Aorta (tissue), 5 donors: Measurements from ENCODE around the gene POLQ. TPM values are rescaled to one million over a fixed set of nuclear protein-coding genes. Genes with fewer than 3 reads are reported as not detected.

Experiments
- ATAC-seq: fragments of 200-7000 bp; cut with Tn5 transposase; one replicate; pipeline ENCODE4 v1.9.1; 2022; ENCODE audit warnings: moderate library complexity; ENCODE audit not compliant: low FRiP score
- DNase-seq, 2 donors: peaks; one replicate each; pipeline ENCODE4 v3.0.0-alpha.2; 2020
- H3K27ac ChIP-seq, 2 donors: one replicate each; pipeline ENCODE4 v1.5.1; 2013; ENCODE audit warnings: low read length in 2 of 2, mild to moderate bottlenecking in 2 of 2, moderate library complexity in 2 of 2, control low read depth in 1 of 2, inconsistent platforms in 1 of 2, low read depth in 1 of 2
- H3K27me3 ChIP-seq, 2 donors: one replicate each; pipeline ENCODE4 v1.6.1; 2013; ENCODE audit warnings: control low read depth in 1 of 2, low read length in 1 of 2, mild to moderate bottlenecking in 1 of 2, moderate library complexity in 1 of 2; ENCODE audit not compliant: insufficient read depth in 2 of 2, control insufficient read depth in 1 of 2
- H3K36me3 ChIP-seq, 2 donors: one replicate each; pipeline ENCODE4 v1.6.1; 2013; ENCODE audit warnings: control low read depth in 1 of 2, low read length in 1 of 2, mild to moderate bottlenecking in 1 of 2; ENCODE audit not compliant: insufficient read depth in 2 of 2, control insufficient read depth in 1 of 2
- H3K4me1 ChIP-seq, 2 donors: one replicate each; pipeline ENCODE4 v1.6.1; 2013; ENCODE audit warnings: low read length in 2 of 2, control low read depth in 1 of 2, mild to moderate bottlenecking in 1 of 2, moderate library complexity in 1 of 2; ENCODE audit not compliant: insufficient read depth in 2 of 2, control insufficient read depth in 1 of 2
- H3K4me3 ChIP-seq, 2 donors: one replicate each; pipeline ENCODE4 v1.5.1; 2013; ENCODE audit warnings: low read length in 2 of 2, control low read depth in 1 of 2, mild to moderate bottlenecking in 1 of 2
- H3K9me3 ChIP-seq: one replicate; pipeline ENCODE4 v1.6.1; 2013; ENCODE audit warnings: mild to moderate bottlenecking, low read length; ENCODE audit not compliant: control insufficient read depth
- WGBS, 2 donors: extraction: QIAGEN DNeasy Blood & Tissue Kit; methylation state at CpG; one replicate each; pipeline ENCODE4 v1.1.7; 2013; 5-methylcytosine and 5-hydroxymethylcytosine counted together
- intact Hi-C, 2 donors: fragments of 100-400 bp; cut with DNase I; formaldehyde crosslinking; loops; one replicate each; pipeline versions ENCODE4 v1.14.2 to v1.15.0; 2022
- polyA plus RNA-seq, 2 donors: library from polyadenylated mRNA; stranded (reverse); fragments of 200-250 nt; gene quantifications; one replicate each; pipeline ENCODE4 v1.2.3, GENCODE V29; 2013
- total RNA-seq, 2 donors: library from RNA; stranded (reverse); fragmentation: NEBNext Ultra II Directional; extraction: Animal tissue kit (Norgen Biotek cat#: 25700); gene quantifications; one replicate each; pipeline ENCODE4 v1.2.1, GENCODE V29; 2021
- donor health status: healthy with polysubstance abuse.
- donor health status: Bipolar disorder and iron deficiency.
- donor health status: DM: no; HTN: no; CAD: no.
- donor health status: DM: no; HTN: no; CAD: no.
- donor health status: DM: yes; HTN: yes; CAD: no.

POLQ gene
- total and polyA plus RNA-seq, 4 donors = 0.13 to 0.63 (median 0.23) TPM; not detected in 1

DNA sequence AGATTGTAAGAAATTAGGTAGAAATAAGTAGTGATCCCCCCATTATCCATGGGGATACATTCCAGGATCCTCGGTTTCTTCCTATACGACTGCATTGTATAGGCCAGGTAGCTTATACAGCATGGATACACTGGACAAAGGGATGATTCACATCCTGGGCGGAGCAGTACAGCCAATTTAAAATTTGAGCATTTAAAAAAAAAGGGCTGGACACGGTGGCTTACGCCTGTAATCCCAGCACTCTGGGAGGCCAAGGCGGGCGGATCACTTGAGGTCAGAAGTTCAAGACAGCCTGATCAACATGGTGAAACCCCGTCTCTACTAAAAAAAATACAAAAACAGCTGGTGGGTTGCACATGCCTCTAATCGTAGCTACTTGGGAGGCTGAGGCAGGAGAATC lies 21.0 kb upstream of the POLQ start:
- Histone ChIP-seq H3K9me3 (no peaks in the 10 kb centered on the region), H3K27me3 (no peaks in the 10 kb centered on the region), H3K27ac (no peak overlapping the region), H3K4me1 (no peaks in the 10 kb centered on the region), H3K4me3 (no peak overlapping the region), H3K36me3 (no peaks in the 10 kb centered on the region)
- intact Hi-C loops = no loop called here
- WGBS, 2 donors = 80 to 83% methylated on average over 9 of the region's 9 CpGs
- DNase-seq = no peak
- no peak for ATAC-seq

DNA sequence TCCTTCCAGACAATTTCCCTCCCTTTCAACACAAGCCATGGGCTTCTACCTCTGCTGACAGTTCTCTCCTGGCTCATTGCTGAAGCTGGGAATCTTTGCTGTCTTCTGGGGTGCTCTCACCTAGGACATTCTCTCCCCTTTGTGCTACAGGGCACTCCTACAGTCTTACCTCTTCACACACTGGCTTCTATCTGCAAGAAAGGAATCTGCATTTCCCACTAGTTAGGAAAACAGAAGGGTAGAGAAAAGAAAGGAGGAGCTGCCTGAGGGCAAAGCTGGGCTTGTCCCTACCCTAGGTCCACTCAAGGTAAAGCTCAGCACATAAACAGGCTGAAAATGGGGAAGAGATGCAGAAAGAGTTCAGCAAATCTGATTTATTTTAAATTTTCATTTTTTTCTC lies 16.4 kb upstream of the POLQ start:
- intact Hi-C loops = no loop called here
- Histone ChIP-seq H3K36me3 (no peaks in the 10 kb centered on the region), H3K27ac (no peak overlapping the region), H3K4me1 (no peaks in the 10 kb centered on the region), H3K4me3 (no peak overlapping the region), H3K9me3 (no peaks in the 10 kb centered on the region), H3K27me3 (no peaks in the 10 kb centered on the region)
- no peak for ATAC-seq
- DNase-seq = no peak

DNA sequence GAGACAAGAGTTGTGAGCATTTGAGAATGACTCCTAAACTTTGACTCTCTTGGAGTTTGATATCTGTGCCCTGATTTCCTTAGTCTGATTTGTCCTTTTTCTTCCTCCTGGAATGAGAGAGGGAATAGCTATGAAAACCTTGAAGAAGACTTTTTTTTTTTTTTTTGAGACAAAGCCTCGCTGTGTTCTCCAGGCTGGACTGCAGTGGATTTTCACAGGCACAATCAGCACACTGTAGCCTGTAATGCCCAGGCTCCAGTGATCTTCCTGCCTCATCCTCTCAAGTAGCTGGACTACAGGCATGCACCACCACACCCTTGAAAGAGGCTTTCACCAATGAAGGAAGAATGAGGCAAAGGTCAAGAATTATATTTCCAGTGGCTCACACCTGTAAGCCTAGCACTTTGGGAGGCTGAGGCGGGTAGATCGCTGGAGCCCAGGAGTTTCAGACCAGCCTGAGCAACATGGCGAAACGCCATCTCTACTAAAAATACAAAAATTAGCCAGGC lies 11.7 kb upstream of the POLQ start:
- no peak for ATAC-seq
- H3K4me1 ChIP-seq = no peaks in the 10 kb centered on the region
- H3K36me3 ChIP-seq = no peaks in the 10 kb centered on the region
- H3K27ac ChIP-seq = no peak overlapping the region
- H3K9me3 ChIP-seq = no peaks in the 10 kb centered on the region
- no peak for DNase-seq
- intact Hi-C loops = no loop called here
- H3K4me3 ChIP-seq = no peak overlapping the region
- H3K27me3 ChIP-seq = no peaks in the 10 kb centered on the region
- 87 to 90% methylated on average over 5 of the region's 5 CpGs for WGBS, 2 donors

DNA sequence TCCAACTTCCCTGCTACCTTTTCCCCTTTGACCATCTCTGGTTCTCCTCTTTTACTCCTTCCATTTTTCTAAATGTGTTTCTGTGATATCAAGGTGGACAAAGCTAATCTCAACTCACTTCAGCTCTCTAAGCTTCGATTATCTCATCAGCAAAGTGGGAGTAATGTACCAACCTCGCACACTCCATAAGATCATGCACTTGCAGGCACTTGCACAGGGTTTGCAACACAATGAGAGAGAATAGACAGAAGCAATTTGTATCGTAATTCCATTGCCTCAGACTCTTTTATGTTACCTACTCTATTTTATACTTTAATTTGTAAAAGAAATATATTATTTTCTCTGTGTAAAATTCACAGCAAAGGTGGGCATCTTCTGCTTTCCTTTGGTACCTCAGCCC lies 7.0 kb upstream of the POLQ start:
- H3K4me1 ChIP-seq = no peaks in the 10 kb centered on the region
- intact Hi-C loops = no loop called here
- ATAC-seq = no peak
- H3K9me3 ChIP-seq = no peaks in the 10 kb centered on the region
- no peaks in the 10 kb centered on the region for H3K27me3 ChIP-seq
- 79 to 86% methylated on average over 3 of the region's 3 CpGs for WGBS, 2 donors
- H3K4me3 ChIP-seq = no peak overlapping the region
- H3K36me3 ChIP-seq = no peaks in the 10 kb centered on the region
- H3K27ac ChIP-seq = no peak overlapping the region
- no peak for DNase-seq

DNA sequence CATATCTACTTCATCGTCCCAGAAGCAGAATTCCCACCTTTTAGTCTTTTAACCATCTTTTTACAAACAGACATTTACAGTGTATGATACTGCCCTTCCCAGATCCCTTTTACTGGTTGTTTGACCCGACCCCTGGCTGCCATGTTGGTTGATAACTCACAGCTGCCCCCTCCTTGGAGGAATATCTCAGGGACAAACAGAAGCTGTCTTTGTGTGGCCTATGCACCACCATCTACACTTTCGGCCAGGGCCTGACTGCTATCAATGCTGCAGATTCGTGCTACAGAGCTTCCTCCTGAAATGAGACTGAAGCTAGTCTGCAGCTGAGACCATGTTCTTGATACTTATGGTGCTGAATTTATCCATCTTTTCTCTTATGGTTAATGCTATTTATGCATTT lies 6.6 kb upstream of the POLQ start:
- Histone ChIP-seq H3K36me3 (no peaks in the 10 kb centered on the region), H3K27me3 (no peaks in the 10 kb centered on the region), H3K4me1 (no peaks in the 10 kb centered on the region), H3K27ac (no peak overlapping the region), H3K4me3 (no peak overlapping the region), H3K9me3 (no peaks in the 10 kb centered on the region)
- WGBS, 2 donors = 39 to 51% methylated on average over 4 of the region's 4 CpGs
- intact Hi-C loops = no loop called here
- ATAC-seq (no peak), DNase-seq (no peak)

DNA sequence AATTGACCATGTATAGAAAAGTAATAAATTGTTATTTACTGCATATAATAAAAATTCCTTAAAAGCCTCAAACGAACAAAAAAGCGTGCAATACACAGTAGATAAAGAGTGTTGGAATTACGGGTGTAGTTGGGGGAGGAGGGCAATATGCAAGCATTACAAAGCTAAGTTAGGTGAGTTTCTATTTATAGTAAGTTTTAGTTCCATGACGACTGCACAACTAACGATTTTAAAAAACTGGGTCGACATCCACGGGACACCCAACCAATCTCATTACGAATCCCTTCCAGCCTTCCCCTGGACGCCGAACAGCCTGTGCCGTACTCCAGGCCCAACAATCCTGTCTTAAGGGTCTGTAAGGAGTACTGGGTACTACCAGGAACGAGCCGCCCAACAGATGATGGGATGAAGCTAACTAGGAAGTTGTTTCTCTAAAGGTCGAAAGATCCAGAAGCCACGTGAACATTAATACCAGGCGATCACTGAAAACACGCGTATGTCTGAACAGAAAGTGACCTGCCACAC lies 677 bp downstream of the POLQ start:
- intact Hi-C loops = loop anchor here (5.0 to 10.0 kb wide), 3 partner anchors 717 to 1140 kb away; partner anchors contain the start of genes PARP14 (in 2 of the 2), FAM162A (in 1 of the 2) and MIX23 (in 1 of the 2)
- 3% methylated on average over 18 of the region's 18 CpGs for WGBS, 2 donors
- Histone ChIP-seq H3K9me3 (no peaks in the 10 kb centered on the region), H3K27me3 (no peaks in the 10 kb centered on the region), H3K4me1 (no peaks in the 10 kb centered on the region), H3K36me3 (no peaks in the 10 kb centered on the region), H3K4me3 (peak overlapping the region in 1 of 2 donors; percentile 82), H3K27ac (no peak overlapping the region)
- ATAC-seq (no peak), DNase-seq (no peak)

DNA sequence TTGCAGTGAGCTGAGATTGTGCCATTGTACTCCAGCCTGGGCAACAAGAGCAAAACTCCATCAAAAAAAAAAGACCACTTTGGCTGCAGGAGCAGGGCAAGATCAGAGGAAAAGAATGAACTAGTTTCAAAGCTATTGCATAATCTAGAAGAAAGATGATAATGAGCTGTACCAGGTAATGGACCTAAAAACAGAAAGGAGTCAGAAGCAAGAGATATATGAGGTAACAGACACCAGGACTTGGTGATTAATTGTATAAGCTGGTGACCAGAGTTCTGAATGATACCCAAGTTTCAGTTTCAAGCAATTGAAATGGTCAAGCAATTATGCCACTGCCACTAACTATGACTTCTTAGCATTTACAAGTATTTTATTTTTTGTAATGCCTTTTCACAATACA lies 2.9 kb downstream of the POLQ start:
- no peak overlapping the region for H3K27ac ChIP-seq
- no peaks in the 10 kb centered on the region for H3K27me3 ChIP-seq
- H3K9me3 ChIP-seq = no peaks in the 10 kb centered on the region
- no peaks in the 10 kb centered on the region for H3K4me1 ChIP-seq
- no peaks in the 10 kb centered on the region for H3K36me3 ChIP-seq
- intact Hi-C loops = loop anchor here (10.0 kb wide), 2 partner anchors 842 to 1142 kb away; partner anchors contain the start of genes PARP14 (in 2 of the 2), FAM162A (in 1 of the 2) and MIX23 (in 1 of the 2)
- DNase-seq (no peak), ATAC-seq (no peak)
- H3K4me3 ChIP-seq = no peak overlapping the region

DNA sequence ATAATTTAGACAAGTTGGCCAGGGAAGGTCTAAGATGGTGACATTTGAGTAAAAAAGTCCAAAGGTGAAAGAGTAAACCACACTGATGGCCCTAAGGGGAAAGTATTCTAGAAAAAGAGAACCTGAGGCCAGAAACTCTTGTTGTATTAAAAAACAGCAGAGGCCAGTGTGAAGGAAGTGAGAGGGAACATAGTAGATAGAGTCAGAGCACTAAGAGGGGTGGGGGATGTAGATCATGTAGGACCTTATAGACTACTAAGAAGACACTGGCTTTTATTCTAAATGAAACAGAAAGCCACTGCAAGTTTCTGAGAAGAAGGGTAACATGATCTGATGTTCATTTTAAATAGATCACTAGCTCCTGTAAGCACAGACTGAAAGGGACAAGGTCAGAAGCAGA lies 14.5 kb downstream of the POLQ start:
- Histone ChIP-seq H3K36me3 (no peaks in the 10 kb centered on the region), H3K4me3 (no peak overlapping the region), H3K27me3 (no peaks in the 10 kb centered on the region), H3K4me1 (no peaks in the 10 kb centered on the region), H3K9me3 (no peaks in the 10 kb centered on the region), H3K27ac (no peak overlapping the region)
- DNase-seq = no peak
- intact Hi-C loops = no loop called here
- ATAC-seq = no peak

DNA sequence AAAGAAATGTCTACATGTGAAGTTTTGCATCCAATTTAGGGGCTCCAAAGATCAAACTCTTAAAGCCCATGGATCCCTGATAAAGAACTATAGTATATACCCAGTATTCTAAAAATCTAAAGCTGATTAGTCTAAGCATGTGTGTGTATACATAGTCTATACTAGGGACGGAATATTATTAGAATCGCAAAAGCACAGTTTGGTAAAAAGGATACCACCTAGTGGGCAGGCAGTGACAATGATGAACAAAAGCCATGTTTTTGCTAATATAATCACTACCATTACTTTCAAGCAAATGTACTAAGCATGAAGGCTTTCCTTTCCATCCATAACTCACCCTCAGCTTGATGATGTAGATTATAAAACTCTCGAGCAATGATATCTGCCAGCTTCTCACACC lies 16.5 kb downstream of the POLQ start:
- Histone ChIP-seq H3K36me3 (no peaks in the 10 kb centered on the region), H3K9me3 (no peaks in the 10 kb centered on the region), H3K4me3 (no peak overlapping the region), H3K27me3 (no peaks in the 10 kb centered on the region), H3K27ac (no peak overlapping the region), H3K4me1 (no peaks in the 10 kb centered on the region)
- ATAC-seq (no peak), DNase-seq (no peak)
- WGBS, 2 donors = 33 to 34% methylated on average over 3 of the region's 3 CpGs
- intact Hi-C loops = no loop called here
